HepG2 (cell line): ENCODE results near the gene HMMR. TPM values are rescaled to one million over a fixed set of nuclear protein-coding genes. Genes with fewer than 3 reads are reported as not detected.

ENCODE experiments used
- ATAC-seq: fragments of 200-7000 bp; cut with Tn5 transposase; 3 replicates; pipeline ENCODE4 v1.9.1; 2020; ENCODE audit warnings: mild to moderate bottlenecking, moderate library complexity
- BruUV-seq: library from RNA; stranded (reverse); fragments of 400-500 nt; replicated peaks from 2 replicates; lab custom pipeline; 2021; lab: Mats Ljungman, UMichigan
- CTCF ChIA-PET: fragments of 300-600 bp; formaldehyde crosslinking; extraction: SDS; loops from one replicate; lab custom pipeline; 2021; ENCODE audit warnings: low total read pairs, inconsistent platforms, low intra/inter-chr PET ratio; lab: Yijun Ruan, JAX
- POLR2A ChIA-PET: fragments of 350-600 bp; sonication (Branson Sonifier 250); formaldehyde crosslinking; loops from one replicate; lab custom pipeline; 2020; ENCODE audit warnings: antibody characterized with exemption, inconsistent platforms; lab: Yijun Ruan, JAX
- DNase-seq: peaks from one replicate; pipeline ENCODE4 v3.0.0-alpha.2; 2015; ENCODE audit warnings: low spot score
- FAIRE-seq: peaks from 3 replicates; lab custom pipeline; 2011; peaks lifted over from hg19 to GRCh38; lab: Jason Lieb, UNC
- H2AFZ ChIP-seq: one replicate; pipeline ENCODE4 v1.6.1; 2011; ENCODE audit warnings: low read length, inconsistent platforms
- H3K27ac ChIP-seq: fragments of 300-600 bp; 3 replicates; pipeline ENCODE4 v1.8.0; 2011; ENCODE audit warnings: mixed run types, mild to moderate bottlenecking, mixed read lengths, low read length, inconsistent platforms; ENCODE audit not compliant: insufficient read depth; ENCODE audit errors: extremely low read length
- H3K27me3 ChIP-seq, 2 experiments: fragments of 200-600 bp in 1 of 2; 2 replicates in 1 of 2; 3 replicates in 1 of 2; pipeline versions ENCODE4 v1.6.0 to v1.8.0; 2011; ENCODE audit warnings: low read length in 2 of 2, mild to moderate bottlenecking in 2 of 2, moderate library complexity in 2 of 2, inconsistent platforms in 1 of 2; ENCODE audit not compliant: insufficient read depth in 2 of 2, control insufficient read depth in 1 of 2
- H3K36me3 ChIP-seq, 2 experiments: fragments of 200-600 bp in 1 of 2; replicated peaks in 1 of 2; 2 replicates in 1 of 2; 3 replicates in 1 of 2; pipeline versions ENCODE4 v1.5.1 to v1.8.0; 2011; ENCODE audit warnings: low read length in 2 of 2, inconsistent platforms in 1 of 2; ENCODE audit not compliant: insufficient read depth in 2 of 2, control insufficient read depth in 1 of 2
- H3K4me1 ChIP-seq: 2 replicates; pipeline ENCODE4 v1.5.1; 2012; ENCODE audit warnings: low read length, inconsistent platforms; ENCODE audit not compliant: insufficient read depth
- H3K4me2 ChIP-seq: 2 replicates; pipeline ENCODE4 v1.6.0; 2011; ENCODE audit warnings: low read depth, low read length, inconsistent platforms
- H3K4me3 ChIP-seq, 3 experiments: fragments of 200-600 bp in 1 of 3; sonication (generic), shearing (Covaris generic) in 1 of 3; replicated peaks in 1 of 3; 2 replicates each; pipeline ENCODE4 v1.5.1; 2011 to 2016; ENCODE audit warnings: low read length in 3 of 3, inconsistent platforms in 2 of 3, low read depth in 2 of 3, mild to moderate bottlenecking in 2 of 3, control low read depth in 1 of 3, mixed read lengths in 1 of 3; ENCODE audit not compliant: insufficient read depth in 1 of 3
- H3K79me2 ChIP-seq: one replicate; pipeline ENCODE4 v1.6.1; 2011; ENCODE audit warnings: low read length, inconsistent platforms; ENCODE audit not compliant: insufficient read depth
- H3K9ac ChIP-seq: 2 replicates; pipeline ENCODE4 v1.6.0; 2011; ENCODE audit warnings: mild to moderate bottlenecking, low read depth, low read length, inconsistent platforms; ENCODE audit not compliant: insufficient read depth
- H3K9me3 ChIP-seq: 2 replicates; pipeline ENCODE4 v1.5.1; 2012; ENCODE audit warnings: mild to moderate bottlenecking, low read length
- H4K20me1 ChIP-seq: 2 replicates; pipeline ENCODE4 v1.6.0; 2011; ENCODE audit warnings: inconsistent platforms, mild to moderate bottlenecking, low read length, moderate library complexity; ENCODE audit not compliant: insufficient read depth
- CHD4 ChIP-seq: fragments of 200-600 bp; sonication (generic); IDR thresholded peaks from 2 replicates; pipeline ENCODE4 v1.7.0; 2017; ENCODE audit warnings: mild to moderate bottlenecking, low read length, borderline replicate concordance
- NR3C1 ChIP-seq: sonication (generic); formaldehyde crosslinking; IDR thresholded peaks from 2 replicates; pipeline ENCODE4 v1.4.0; 2020; ENCODE audit warnings: missing genetic modification reagents
- SYNCRIP ChIP-seq: fragments of 200-400 bp; formaldehyde crosslinking; IDR thresholded peaks from 2 replicates; pipeline ENCODE4 v1.6.1; 2018; ENCODE audit warnings: mild to moderate bottlenecking, low read depth, low read length; ENCODE audit not compliant: insufficient read depth
- ZFP90 ChIP-seq: sonication (generic); formaldehyde crosslinking; IDR thresholded peaks from 2 replicates; pipeline ENCODE4 v1.8.0; 2022; ENCODE audit warnings: missing genetic modification reagents, mild to moderate bottlenecking, inconsistent platforms, borderline replicate concordance
- ZNF598 ChIP-seq: sonication (generic); formaldehyde crosslinking; IDR thresholded peaks from 2 replicates; pipeline ENCODE4 v1.5.1; 2020; ENCODE audit warnings: mild to moderate bottlenecking, missing genetic modification reagents, borderline replicate concordance
- in situ Hi-C: cut with HindIII; loops from 2 replicates; pipeline ENCODE4 v1.10.0; 2017; ENCODE audit warnings: low pct_unique_long_range_greater_than_20kb; ENCODE audit not compliant: extremely low pct_ligation_motif_present
- intact Hi-C: fragments of 100-400 bp; cut with micrococcal nuclease; formaldehyde crosslinking; loops from one replicate; pipeline ENCODE4 v1.10.0; 2022; ENCODE audit not compliant: unreplicated experiment
- polyA plus RNA-seq, 8 experiments: library from polyadenylated mRNA; depleted of rRNA in 3 of 8; stranded (reverse) in 7 of 8; unstranded in 1 of 8; fragments of >200 nt; fragmentation: Illumina TruSeq in 4 of 8; extraction: Trizol in 4 of 8; gene quantifications; 2 replicates each; pipeline versions ENCODE4 v1.2.1 to v1.2.3, GENCODE V29; 2011 to 2016; ENCODE audit warnings: low read depth in 4 of 8, missing spikeins in 1 of 8, mixed read lengths in 1 of 8; ENCODE audit not compliant: insufficient read depth in 1 of 8
- total RNA-seq, 5 experiments: library from RNA; depleted of rRNA; stranded (reverse); fragments of >200 nt; fragmentation: Illumina TruSeq; extraction: Trizol; gene quantifications; 2 replicates each; pipeline ENCODE4 v1.2.3, GENCODE V29; 2016; ENCODE audit warnings: low read depth in 1 of 5
- TF ChIP-seq, protein P1 (sequence below): sonication (generic); formaldehyde crosslinking; IDR thresholded peaks from 2 replicates; pipeline ENCODE4 v1.5.0; 2020; ENCODE audit warnings: mild to moderate bottlenecking, missing genetic modification reagents, borderline replicate concordance

The HMMR gene
- total and polyA plus RNA-seq, 2 of the 13 experiments (the other 11 are each of a cell fraction or from before 2014, with no cell fraction given), result 8.5 to 48.3 TPM

DNA sequence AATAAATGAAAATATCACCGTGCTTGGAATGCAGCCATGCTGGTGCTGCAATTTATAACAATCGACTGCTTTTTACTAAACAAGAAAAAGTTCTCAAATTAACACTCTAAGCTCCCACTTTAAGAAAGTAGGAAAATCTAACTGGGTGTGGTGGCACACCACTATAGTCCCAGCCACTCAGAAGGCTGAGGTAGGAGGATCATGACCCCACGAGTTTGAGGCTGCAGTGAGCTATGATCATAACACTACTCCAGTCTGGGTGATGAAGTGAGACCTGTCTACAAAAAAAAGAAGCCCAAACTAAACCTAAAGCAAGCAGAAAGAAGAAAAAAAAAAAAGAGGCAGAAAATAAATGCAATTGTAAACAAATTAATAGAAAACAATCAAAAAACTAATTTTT, 12.6 kb upstream of the HMMR start (continued):
- TF ChIP-seq, protein P1, sequence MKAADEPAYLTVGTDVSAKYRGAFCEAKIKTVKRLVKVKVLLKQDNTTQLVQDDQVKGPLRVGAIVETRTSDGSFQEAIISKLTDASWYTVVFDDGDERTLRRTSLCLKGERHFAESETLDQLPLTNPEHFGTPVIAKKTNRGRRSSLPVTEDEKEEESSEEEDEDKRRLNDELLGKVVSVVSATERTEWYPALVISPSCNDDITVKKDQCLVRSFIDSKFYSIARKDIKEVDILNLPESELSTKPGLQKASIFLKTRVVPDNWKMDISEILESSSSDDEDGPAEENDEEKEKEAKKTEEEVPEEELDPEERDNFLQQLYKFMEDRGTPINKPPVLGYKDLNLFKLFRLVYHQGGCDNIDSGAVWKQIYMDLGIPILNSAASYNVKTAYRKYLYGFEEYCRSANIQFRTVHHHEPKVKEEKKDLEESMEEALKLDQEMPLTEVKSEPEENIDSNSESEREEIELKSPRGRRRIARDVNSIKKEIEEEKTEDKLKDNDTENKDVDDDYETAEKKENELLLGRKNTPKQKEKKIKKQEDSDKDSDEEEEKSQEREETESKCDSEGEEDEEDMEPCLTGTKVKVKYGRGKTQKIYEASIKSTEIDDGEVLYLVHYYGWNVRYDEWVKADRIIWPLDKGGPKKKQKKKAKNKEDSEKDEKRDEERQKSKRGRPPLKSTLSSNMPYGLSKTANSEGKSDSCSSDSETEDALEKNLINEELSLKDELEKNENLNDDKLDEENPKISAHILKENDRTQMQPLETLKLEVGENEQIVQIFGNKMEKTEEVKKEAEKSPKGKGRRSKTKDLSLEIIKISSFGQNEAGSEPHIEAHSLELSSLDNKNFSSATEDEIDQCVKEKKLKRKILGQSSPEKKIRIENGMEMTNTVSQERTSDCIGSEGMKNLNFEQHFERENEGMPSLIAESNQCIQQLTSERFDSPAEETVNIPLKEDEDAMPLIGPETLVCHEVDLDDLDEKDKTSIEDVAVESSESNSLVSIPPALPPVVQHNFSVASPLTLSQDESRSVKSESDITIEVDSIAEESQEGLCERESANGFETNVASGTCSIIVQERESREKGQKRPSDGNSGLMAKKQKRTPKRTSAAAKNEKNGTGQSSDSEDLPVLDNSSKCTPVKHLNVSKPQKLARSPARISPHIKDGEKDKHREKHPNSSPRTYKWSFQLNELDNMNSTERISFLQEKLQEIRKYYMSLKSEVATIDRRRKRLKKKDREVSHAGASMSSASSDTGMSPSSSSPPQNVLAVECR (CRISPR knock-in tag), result no peak
- TF ChIP-seq ZNF598 (CRISPR knock-in tag) (no peak), NR3C1 (no peak), CHD4 (no peak)

DNA sequence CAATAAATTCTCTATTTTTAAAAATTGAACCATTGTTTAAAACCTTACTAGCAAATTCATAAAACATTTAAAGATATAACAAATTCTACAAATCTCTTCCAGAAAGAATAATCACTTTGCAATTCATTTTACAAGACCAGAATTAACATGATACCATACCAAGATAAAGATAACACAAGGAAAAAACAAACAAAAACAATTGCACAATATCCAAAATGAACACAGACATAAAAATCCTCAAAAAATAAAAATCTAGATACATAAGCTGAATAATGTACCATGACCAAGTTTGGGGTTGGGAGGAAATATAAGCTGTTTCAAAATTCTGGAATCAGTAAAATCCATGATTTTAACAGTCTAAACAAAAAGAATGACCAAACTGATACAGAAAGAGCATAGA, 11.9 kb upstream of the HMMR start:
- Histone ChIP-seq H3K27me3 (no peaks in the 10 kb centered on the region), H3K27ac (no peak overlapping the region), H3K4me2 (no peak overlapping the region), H4K20me1 (no peaks in the 10 kb centered on the region), H3K9me3 (no peaks in the 10 kb centered on the region), H3K9ac (no peak overlapping the region), H2AFZ (no peak overlapping the region), H3K36me3 (peaks cover 2 to 18% of the 10 kb centered on the region in 2 experiments; a peak in 2 of 5 replicates), H3K4me1 (no peaks in the 10 kb centered on the region), H3K79me2 (no peaks in the 10 kb centered on the region), H3K4me3 (no peak overlapping the region)
- ChIA-PET POLR2A (interaction anchor here (1.2 to 4.5 kb wide), 3 partner anchors 8 to 11 kb away, joined by 3 to 23 read pairs (median 11); partner anchors contain the start of genes CCNG1, HMMR and NUDCD2), CTCF (no interaction called here)
- intact Hi-C loops (no loop called here), in situ Hi-C loops (no loop called here)
- no peak for FAIRE-seq
- no TSS peak for BruUV-seq
- no peak for DNase-seq
- ATAC-seq, result no peak
- no peak for TF ChIP-seq SYNCRIP
- TF ChIP-seq ZFP90 (CRISPR knock-in tag), result no peak
